Lower leg skin (tissue), 4 donors: ENCODE data around the gene NPPB. TPM values are rescaled to one million over a fixed set of nuclear protein-coding genes. Genes with fewer than 3 reads are reported as not detected.

ENCODE experiments used
- DNase-seq, 2 donors: peaks; one replicate each; pipeline ENCODE4 v3.0.0-alpha.2; 2019; ENCODE audit warnings: low spot score in 2 of 2
- H3K4me3 ChIP-seq: fragments of 200-600 bp; sonication (generic); 2 replicates; pipeline ENCODE4 v1.5.1; 2017; ENCODE audit warnings: mild to moderate bottlenecking, low read depth; ENCODE audit not compliant: poor library complexity, severe bottlenecking
- POLR2A ChIP-seq, 2 donors: fragments of 450-650 bp; IDR thresholded peaks; one replicate each; pipeline ENCODE4 v1.6.1; 2016 to 2017; ENCODE audit warnings: antibody characterized with exemption in 2 of 2, mild to moderate bottlenecking in 1 of 2, moderate library complexity in 1 of 2
- WGBS, 2 donors: methylation state at CpG; one replicate each; pipeline ENCODE4 v1.1.5; 2018; 5-methylcytosine and 5-hydroxymethylcytosine counted together
- intact Hi-C: fragments of 100-400 bp; cut with DNase I; formaldehyde crosslinking; loops from one replicate; pipeline ENCODE4 v1.15.0; 2023; ENCODE audit warnings: low total_unique reads
- total RNA-seq, 4 donors: library from RNA; depleted of rRNA; stranded (reverse); fragments of >200 nt; gene quantifications; one replicate each; pipeline ENCODE4 v1.1.0, GENCODE V29; 2016
- TF ChIP-seq, protein P1 (sequence below), 3 donors: fragments of 450-650 bp; IDR thresholded peaks; one replicate each; pipeline ENCODE4 v1.5.1; 2016; ENCODE audit warnings: antibody characterized with exemption in 3 of 3, mild to moderate bottlenecking in 3 of 3, moderate library complexity in 2 of 3

NPPB gene
- total RNA-seq, 4 donors from 2014 or later = not detected

DNA sequence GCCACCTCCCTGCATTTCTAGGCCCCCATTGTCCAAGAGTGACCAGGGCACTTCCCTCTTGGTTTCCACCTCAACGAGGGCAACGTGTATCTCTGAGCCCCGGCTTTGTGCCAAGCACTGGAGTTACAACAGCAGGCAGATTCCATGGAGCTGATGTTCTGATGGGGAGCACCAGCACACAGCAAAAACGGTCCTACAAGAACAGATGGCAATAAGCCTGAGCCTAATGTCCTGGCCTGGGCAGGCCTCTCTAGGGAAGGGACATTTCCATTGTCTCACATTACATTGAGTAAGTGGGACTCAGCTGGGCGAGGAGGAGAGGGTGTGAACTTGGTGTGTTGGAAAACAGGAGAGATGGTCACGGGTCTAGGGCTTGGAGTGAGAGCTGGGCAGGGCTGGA is 27.2 kb upstream of the NPPB start:
- WGBS, 2 donors = 64 to 76% methylated on average over 6 of the region's 6 CpGs

DNA sequence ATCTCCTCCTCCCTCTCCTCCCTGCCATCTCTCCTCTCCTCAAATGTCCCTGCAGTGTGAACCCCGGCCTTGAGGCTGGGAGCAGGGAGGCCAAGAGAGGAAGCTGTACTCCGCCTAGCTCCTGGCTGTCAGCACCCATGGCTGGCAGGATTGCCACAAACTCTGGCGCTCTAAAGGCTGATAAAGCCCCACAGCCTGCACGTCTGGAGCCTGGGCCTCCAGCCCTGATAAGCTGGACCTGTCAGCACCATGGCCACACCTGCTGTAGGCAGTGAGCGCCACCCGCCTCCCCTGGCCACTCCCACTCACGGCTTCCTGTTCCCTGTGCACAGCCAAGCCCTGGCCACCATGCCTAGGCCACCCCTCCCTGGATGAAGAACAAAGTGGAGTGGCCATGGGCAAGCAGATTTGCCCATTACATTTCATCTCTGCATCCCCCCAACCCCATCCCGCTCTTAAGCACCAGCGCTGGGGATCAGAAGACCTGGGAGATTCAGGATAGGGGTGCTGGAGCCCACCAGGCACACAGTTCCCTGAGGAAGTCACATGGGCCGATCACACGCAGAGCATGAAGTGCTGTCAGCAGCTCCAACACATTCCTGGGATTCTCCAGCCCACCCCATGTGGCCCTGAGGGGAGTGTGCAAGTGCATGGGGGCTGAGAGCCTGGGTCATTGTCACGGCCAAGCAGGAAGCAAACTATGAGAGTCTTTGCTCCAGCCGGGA is 24.2 kb upstream of the NPPB start:
- H3K4me3 ChIP-seq = no peak overlapping the region
- TF ChIP-seq, protein P1, sequence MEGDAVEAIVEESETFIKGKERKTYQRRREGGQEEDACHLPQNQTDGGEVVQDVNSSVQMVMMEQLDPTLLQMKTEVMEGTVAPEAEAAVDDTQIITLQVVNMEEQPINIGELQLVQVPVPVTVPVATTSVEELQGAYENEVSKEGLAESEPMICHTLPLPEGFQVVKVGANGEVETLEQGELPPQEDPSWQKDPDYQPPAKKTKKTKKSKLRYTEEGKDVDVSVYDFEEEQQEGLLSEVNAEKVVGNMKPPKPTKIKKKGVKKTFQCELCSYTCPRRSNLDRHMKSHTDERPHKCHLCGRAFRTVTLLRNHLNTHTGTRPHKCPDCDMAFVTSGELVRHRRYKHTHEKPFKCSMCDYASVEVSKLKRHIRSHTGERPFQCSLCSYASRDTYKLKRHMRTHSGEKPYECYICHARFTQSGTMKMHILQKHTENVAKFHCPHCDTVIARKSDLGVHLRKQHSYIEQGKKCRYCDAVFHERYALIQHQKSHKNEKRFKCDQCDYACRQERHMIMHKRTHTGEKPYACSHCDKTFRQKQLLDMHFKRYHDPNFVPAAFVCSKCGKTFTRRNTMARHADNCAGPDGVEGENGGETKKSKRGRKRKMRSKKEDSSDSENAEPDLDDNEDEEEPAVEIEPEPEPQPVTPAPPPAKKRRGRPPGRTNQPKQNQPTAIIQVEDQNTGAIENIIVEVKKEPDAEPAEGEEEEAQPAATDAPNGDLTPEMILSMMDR (IDR thresholded peaks at IDR 0.05) = no peak
- TF ChIP-seq POLR2A (IDR thresholded peaks at IDR 0.05) = no peak
- 43 to 44% methylated on average over 11 to 13 of the region's 13 CpGs for WGBS, 2 donors
- no peak for DNase-seq
- intact Hi-C loops = no loop called here

More for the DNA sequence above, 27.2 kb upstream of the NPPB start:
- no peak for TF ChIP-seq POLR2A (IDR thresholded peaks at IDR 0.05)
- TF ChIP-seq, protein P1 (IDR thresholded peaks at IDR 0.05) = no peak
- no peak overlapping the region for H3K4me3 ChIP-seq
- DNase-seq = peak in 1 of 2 donors; percentile 34
- intact Hi-C loops = no loop called here

DNA sequence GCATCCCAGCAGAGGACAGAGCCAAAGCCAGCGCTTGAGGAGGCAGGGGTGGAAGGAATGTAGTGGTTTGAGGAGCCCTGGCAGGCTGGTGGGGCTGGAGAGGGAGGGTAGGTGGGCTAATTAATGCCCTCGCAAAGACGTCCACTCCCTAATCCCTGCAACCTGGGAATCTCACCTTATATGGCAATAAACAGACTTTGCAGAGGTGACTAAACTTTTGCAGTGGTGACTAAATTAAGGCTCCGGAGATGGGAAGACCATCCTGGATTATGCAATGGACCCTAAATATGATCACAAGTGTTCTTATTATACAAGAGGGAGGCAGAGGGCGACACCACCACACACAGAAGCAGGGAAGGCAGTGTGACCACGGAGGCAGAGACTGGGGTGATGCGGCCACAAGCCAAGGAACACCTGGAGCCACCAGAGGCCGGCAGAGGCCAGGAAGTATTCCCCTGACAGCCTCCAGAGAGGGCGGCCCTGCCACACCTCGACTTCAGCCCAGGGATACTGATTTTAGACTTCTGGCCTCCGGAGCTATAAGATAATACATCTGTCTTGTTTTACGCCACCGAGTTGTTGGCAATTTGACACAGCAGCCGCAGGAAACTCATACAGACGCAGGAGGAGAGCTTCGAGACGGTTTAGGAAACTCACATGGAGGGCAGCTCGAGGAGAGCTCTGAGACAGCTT is 23.1 kb upstream of the NPPB start:
- 80 to 81% methylated on average over 18 of the region's 18 CpGs for WGBS, 2 donors
- no peak for DNase-seq
- TF ChIP-seq, protein P1 (IDR thresholded peaks at IDR 0.05) = no peak
- no peak for TF ChIP-seq POLR2A (IDR thresholded peaks at IDR 0.05)
- no peak overlapping the region for H3K4me3 ChIP-seq
- intact Hi-C loops = no loop called here

DNA sequence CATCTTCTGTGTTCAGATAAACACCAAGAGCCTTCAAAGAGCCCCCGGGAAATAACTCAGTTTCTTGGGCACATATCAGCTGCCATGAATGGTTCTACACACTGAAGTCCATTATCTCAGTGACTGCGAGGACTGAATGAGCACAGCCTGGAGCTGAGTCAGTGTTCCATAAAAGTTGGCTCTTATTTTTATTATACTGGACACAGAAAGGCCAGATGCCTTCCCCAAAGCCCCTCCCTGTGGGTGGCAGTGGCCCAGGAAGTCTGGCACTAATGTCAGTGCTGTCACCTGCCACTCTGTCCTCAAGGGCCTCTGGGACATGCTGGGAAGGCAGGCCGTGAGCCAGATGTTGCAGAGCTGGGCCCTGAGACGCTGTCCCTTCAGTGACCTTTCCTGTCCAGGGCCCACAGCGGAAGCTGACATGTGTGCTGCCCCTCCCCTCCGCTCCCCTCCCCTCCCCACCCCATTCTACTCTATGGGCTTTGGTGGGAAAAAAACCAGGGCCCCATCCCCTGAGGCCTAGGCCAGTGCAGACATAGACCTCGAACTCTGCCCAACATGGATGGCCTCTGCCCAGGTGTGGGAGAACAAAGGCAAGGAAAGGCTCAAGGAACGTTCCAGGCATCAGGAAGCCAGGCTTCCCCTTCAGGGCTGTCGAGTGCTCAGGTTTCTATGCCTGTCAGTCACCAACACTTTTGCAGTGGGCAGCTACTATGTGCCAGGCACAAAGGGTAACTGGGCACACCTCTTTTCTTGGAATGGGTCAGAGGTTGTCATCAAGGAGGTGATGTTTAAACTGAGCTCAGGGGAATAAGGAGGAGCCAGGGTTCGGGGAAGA is 22.4 kb upstream of the NPPB start:
- H3K4me3 ChIP-seq = no peak overlapping the region
- peak in 1 of 2 donors; percentile 25 for DNase-seq
- intact Hi-C loops = no loop called here
- WGBS, 2 donors = 48 to 52% methylated on average over 10 of the region's 10 CpGs
- TF ChIP-seq, protein P1 (IDR thresholded peaks at IDR 0.05) = no peak
- TF ChIP-seq POLR2A (IDR thresholded peaks at IDR 0.05) = no peak

DNA sequence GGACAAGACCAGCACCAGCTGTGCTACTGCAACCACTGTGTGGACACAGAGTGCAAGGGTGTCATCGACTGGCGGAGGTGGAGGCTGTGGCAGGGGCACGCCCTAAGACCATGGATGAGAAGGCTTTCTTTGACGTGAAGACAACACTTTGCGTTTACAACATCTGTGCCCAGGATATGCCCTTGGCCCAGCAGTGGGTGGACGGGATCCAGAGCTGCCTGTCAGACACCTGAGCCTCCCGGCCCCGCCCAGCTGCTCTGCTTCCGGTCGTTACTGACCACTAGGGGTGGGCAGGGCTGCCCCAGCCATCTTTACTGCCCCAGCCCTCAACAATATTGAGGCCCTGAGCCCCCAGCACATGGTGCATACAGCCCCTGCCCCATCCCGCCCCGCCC is 21.4 kb upstream of the NPPB start:
- WGBS, 2 donors = 65 to 77% methylated on average over 12 of the region's 12 CpGs
- intact Hi-C loops = no loop called here
- TF ChIP-seq POLR2A (IDR thresholded peaks at IDR 0.05) = no peak
- TF ChIP-seq, protein P1 (IDR thresholded peaks at IDR 0.05) = no peak
- no peak for DNase-seq
- H3K4me3 ChIP-seq = no peak overlapping the region
